HG03064 (cell line): ENCODE data around the gene LRRC30.

Experiments used
- ATAC-seq: cut with Tn5 transposase; IDR thresholded peaks from one replicate; pipeline ENCODE4 v1.9.1; 2021; ENCODE audit warnings: low read depth; ENCODE audit not compliant: unreplicated experiment

LRRC30 gene

GRCh38 chr18:7236933-7237332 lies 6.0 kb downstream of the LRRC30 start:
- ATAC-seq = no peak

- ATAC-seq = no peak
These were observed 6.9 kb downstream of the LRRC30 start for GRCh38 chr18:7237673-7238272.

GRCh38 chr18:7242926-7243325 lies 12.0 kb downstream of the LRRC30 start:
- ATAC-seq = no peak

GRCh38 chr18:7248877-7249276 lies 18.0 kb downstream of the LRRC30 start:
- no peak for ATAC-seq

- ATAC-seq = no peak
These were observed 23.3 kb downstream of the LRRC30 start for GRCh38 chr18:7254163-7254562.

GRCh38 chr18:7255054-7255453 lies 24.2 kb downstream of the LRRC30 start:
- ATAC-seq = no peak

- no peak for ATAC-seq
These were observed 24.8 kb downstream of the LRRC30 start for GRCh38 chr18:7255643-7256042.

GRCh38 chr18:7256618-7257425 lies 25.9 kb downstream of the LRRC30 start:
- no peak for ATAC-seq

GRCh38 chr18:7257426-7257740 lies 26.5 kb downstream of the LRRC30 start:
- ATAC-seq = no peak

GRCh38 chr18:7259475-7259874 lies 28.6 kb downstream of the LRRC30 start:
- no peak for ATAC-seq

- ATAC-seq = no peak
These were observed 30.3 kb downstream of the LRRC30 start for GRCh38 chr18:7261199-7261598.

- no peak for ATAC-seq
These were observed 37.1 kb downstream of the LRRC30 start for GRCh38 chr18:7267973-7268372.

- ATAC-seq = no peak
These were observed 39.1 kb downstream of the LRRC30 start for GRCh38 chr18:7269942-7270341.

- no peak for ATAC-seq
These were observed 41.6 kb downstream of the LRRC30 start for GRCh38 chr18:7272311-7273049.

GRCh38 chr18:7273301-7273921 lies 42.5 kb downstream of the LRRC30 start:
- no peak for ATAC-seq

GRCh38 chr18:7281579-7281978 lies 50.7 kb downstream of the LRRC30 start:
- no peak for ATAC-seq
